Measurements from ENCODE around the gene WDR59. TPM values are rescaled to one million over a fixed set of nuclear protein-coding genes. Genes with fewer than 3 reads are reported as not detected.

WDR59 gene
- total RNA-seq, 1 donor, result 44.2 TPM

Other genes starting within 250 kb of the WDR59 start
- 0.81 TPM for gene FA2H, start 210.3 kb downstream of the WDR59 start, total RNA-seq
- 89.4 TPM for gene ZNRF1, start 13.9 kb upstream of the WDR59 start, total RNA-seq
- gene LDHD, start 131.7 kb upstream of the WDR59 start, total RNA-seq, result 1.3 TPM
- 7.0 TPM for gene ZFP1, start 163.4 kb upstream of the WDR59 start, total RNA-seq
- gene CTRB2, start 222.0 kb upstream of the WDR59 start, total RNA-seq, result not detected
- gene CTRB1, start 233.9 kb upstream of the WDR59 start, total RNA-seq, result not detected

Data from hematopoietic multipotent progenitor cell (in vitro differentiated cells).